Spinal cord (tissue), 10 donors: Measurements from ENCODE around the gene MATN3. TPM values are rescaled to one million over a fixed set of nuclear protein-coding genes. Genes with fewer than 3 reads are reported as not detected.
A peak's percentile ranks its signal among the peaks of the same experiment; 100 is the strongest.

Experiments used
- DNase-seq, 6 donors: peaks; one replicate each; pipeline versions ENCODE4 v3.0.0 to v3.0.0-alpha.2; 2013 to 2015; ENCODE audit warnings: low spot score in 6 of 6, low read depth in 4 of 6
- H3K27ac ChIP-seq: one replicate; pipeline ENCODE4 v1.5.1; 2013; ENCODE audit warnings: low read depth, low read length, control low read depth
- H3K27me3 ChIP-seq: one replicate; pipeline ENCODE4 v1.6.1; 2013; ENCODE audit warnings: low read length; ENCODE audit not compliant: control insufficient read depth, insufficient read depth
- H3K36me3 ChIP-seq: one replicate; pipeline ENCODE4 v1.6.1; 2013; ENCODE audit warnings: low read length; ENCODE audit not compliant: control insufficient read depth, insufficient read depth
- H3K4me1 ChIP-seq: one replicate; pipeline ENCODE4 v1.6.1; 2013; ENCODE audit warnings: low read length; ENCODE audit not compliant: control insufficient read depth, insufficient read depth
- H3K4me3 ChIP-seq: one replicate; pipeline ENCODE4 v1.5.1; 2013; ENCODE audit warnings: low read depth, low read length, control low read depth
- H3K9me3 ChIP-seq: one replicate; pipeline ENCODE4 v1.6.1; 2013; ENCODE audit warnings: low read length; ENCODE audit not compliant: control insufficient read depth, insufficient read depth
- WGBS: methylation state at CpG from one replicate; pipeline ENCODE4 v1.1.5; 2013; ENCODE audit warnings: missing lambda C conversion rate; ENCODE audit not compliant: insufficient coverage; 5-methylcytosine and 5-hydroxymethylcytosine counted together
- polyA plus RNA-seq, 2 donors: library from polyadenylated mRNA; unstranded; fragments of 120-200 nt; gene quantifications; one replicate each; pipeline ENCODE4 v1.2.1, GENCODE V29; 2013; ENCODE audit not compliant: insufficient read length in 2 of 2
- total RNA-seq, 2 donors: library from RNA; depleted of rRNA in 1 of 2; stranded (reverse); fragments of 120-200 nt in 1 of 2; fragments of >200 nt in 1 of 2; gene quantifications; one replicate each; pipeline versions ENCODE4 v1.2.3 to v1.2.4, GENCODE V29; 2013 to 2014
- donor health status: healthy.

Gene MATN3
- total and polyA plus RNA-seq, 4 donors, result 3.5 to 4.6 (median 4.0) TPM

- 0% methylated on average over 4 of the region's 8 CpGs for WGBS
- peak in 1 of 6 donors; percentile 46 for DNase-seq
- Histone ChIP-seq H3K4me1 (no peaks in the 10 kb centered on the region), H3K27ac (no peak overlapping the region), H3K4me3 (peak overlapping the region; percentile 94), H3K27me3 (peaks cover 4% of the 10 kb centered on the region), H3K36me3 (no peaks in the 10 kb centered on the region), H3K9me3 (no peaks in the 10 kb centered on the region)
These were observed 23.2 kb downstream of the MATN3 start for GRCh38 chr2:19989342-19989666.

- H3K27ac ChIP-seq, result no peak overlapping the region
- H3K4me1 ChIP-seq, result no peaks in the 10 kb centered on the region
- H3K4me3 ChIP-seq, result no peak overlapping the region
- H3K27me3 ChIP-seq, result peaks cover 4% of the 10 kb centered on the region
- whole genome bisulfite sequencing, result 60% methylated on average over 1 of the region's 2 CpGs
- no peak for DNase-seq
- no peaks in the 10 kb centered on the region for H3K9me3 ChIP-seq
- no peaks in the 10 kb centered on the region for H3K36me3 ChIP-seq
These were observed 23.9 kb downstream of the MATN3 start for GRCh38 chr2:19988600-19988999.

DNA sequence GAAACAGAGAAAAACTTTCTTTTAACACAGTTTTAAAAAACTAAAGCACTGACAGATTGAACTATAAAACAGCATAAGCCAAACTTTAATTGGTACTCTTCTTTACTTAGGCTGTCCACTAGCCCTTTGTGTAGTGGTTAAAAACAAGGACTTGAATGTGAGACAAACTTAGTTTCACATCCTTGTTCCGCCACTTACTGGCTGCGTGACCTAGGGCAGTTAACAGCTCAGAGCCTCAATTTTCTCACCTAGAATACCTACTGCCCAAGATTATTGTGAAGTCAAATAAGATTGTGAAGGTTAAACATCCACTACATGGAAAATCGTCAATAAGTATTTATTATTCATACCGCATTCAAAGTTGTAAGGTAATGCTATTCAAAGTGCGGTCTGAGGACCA is 24.5 kb downstream of the MATN3 start:
- no peak overlapping the region for H3K4me3 ChIP-seq

DNA sequence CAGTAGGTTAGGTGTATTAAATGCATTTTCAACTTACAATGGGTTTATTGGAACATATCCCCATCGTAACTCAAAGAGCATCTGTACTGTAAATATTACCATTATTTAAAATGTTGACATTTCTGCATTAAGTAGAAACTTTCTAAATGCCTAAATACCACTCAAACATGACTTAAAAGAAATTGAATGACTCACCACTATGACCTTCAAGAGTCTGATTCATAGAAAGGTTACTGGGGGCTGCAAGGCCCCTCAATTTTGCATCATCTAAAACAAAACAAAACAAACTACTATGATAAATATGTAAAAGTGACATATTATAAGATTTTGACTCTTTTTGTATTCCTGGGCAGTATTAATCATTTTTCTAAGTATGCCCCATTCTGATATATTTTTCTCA is 30.2 kb downstream of the MATN3 start:
- H3K36me3 ChIP-seq, result peaks cover 4% of the 10 kb centered on the region
- no peak overlapping the region for H3K27ac ChIP-seq
- WGBS, result no CpG with 5 or more reads among the region's 1 CpG
- no peak for DNase-seq
- no peaks in the 10 kb centered on the region for H3K9me3 ChIP-seq
- H3K27me3 ChIP-seq, result no peaks in the 10 kb centered on the region
- no peak overlapping the region for H3K4me3 ChIP-seq
- H3K4me1 ChIP-seq, result no peaks in the 10 kb centered on the region

More for the DNA sequence above, 24.5 kb downstream of the MATN3 start:
- no peak for DNase-seq
- H3K27ac ChIP-seq, result no peak overlapping the region
- no peaks in the 10 kb centered on the region for H3K36me3 ChIP-seq
- no peaks in the 10 kb centered on the region for H3K4me1 ChIP-seq
- H3K9me3 ChIP-seq, result no peaks in the 10 kb centered on the region
- WGBS, result no CpG with 5 or more reads among the region's 5 CpGs
- H3K27me3 ChIP-seq, result peaks cover 4% of the 10 kb centered on the region

GRCh38 chr2:19979932-19980331 is 32.5 kb downstream of the MATN3 start:
- no CpG with 5 or more reads among the region's 1 CpG for WGBS
- H3K9me3 ChIP-seq, result no peaks in the 10 kb centered on the region
- H3K27me3 ChIP-seq, result no peaks in the 10 kb centered on the region
- H3K4me1 ChIP-seq, result no peaks in the 10 kb centered on the region
- no peak overlapping the region for H3K27ac ChIP-seq
- H3K4me3 ChIP-seq, result no peak overlapping the region
- peaks cover 9% of the 10 kb centered on the region for H3K36me3 ChIP-seq
- no peak for DNase-seq

- peak in 2 of 6 donors; percentile 4 to 31 for DNase-seq
- no peaks in the 10 kb centered on the region for H3K27me3 ChIP-seq
- H3K9me3 ChIP-seq, result no peaks in the 10 kb centered on the region
- H3K4me1 ChIP-seq, result no peaks in the 10 kb centered on the region
- H3K27ac ChIP-seq, result no peak overlapping the region
- WGBS, result 79% methylated on average over 5 of the region's 8 CpGs
- H3K4me3 ChIP-seq, result no peak overlapping the region
- peaks cover 20% of the 10 kb centered on the region for H3K36me3 ChIP-seq
These were observed 39.0 kb downstream of the MATN3 start for GRCh38 chr2:19973466-19973865.

- Histone ChIP-seq H3K27me3 (no peaks in the 10 kb centered on the region), H3K4me1 (no peaks in the 10 kb centered on the region), H3K27ac (no peak overlapping the region), H3K4me3 (no peak overlapping the region), H3K36me3 (peaks cover 12% of the 10 kb centered on the region), H3K9me3 (no peaks in the 10 kb centered on the region)
- WGBS, result 100% methylated on average over 2 of the region's 3 CpGs
- no peak for DNase-seq
These were observed 40.8 kb downstream of the MATN3 start for GRCh38 chr2:19971691-19972090.

DNA sequence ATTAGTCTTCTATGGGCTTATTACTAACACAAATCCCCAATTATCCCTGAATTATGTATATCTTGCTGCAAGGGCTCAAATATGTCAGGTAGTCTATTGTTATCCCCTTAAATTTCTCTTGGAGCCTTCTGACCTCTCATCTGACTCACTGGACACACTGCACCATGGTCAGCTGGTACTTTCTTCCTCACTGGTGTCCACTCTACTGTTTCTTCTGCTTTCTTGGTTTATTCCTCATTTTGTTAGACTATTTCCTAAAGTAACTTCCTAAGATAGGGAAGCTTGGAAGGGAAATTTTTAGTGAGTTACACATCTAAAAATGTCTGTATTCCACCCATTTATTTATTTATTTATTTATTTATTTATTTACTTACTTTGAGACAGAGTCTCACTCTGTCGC is 49.1 kb downstream of the MATN3 start:
- no CpG with 5 or more reads among the region's 1 CpG for WGBS
- H3K27ac ChIP-seq, result no peak overlapping the region
- no peaks in the 10 kb centered on the region for H3K4me1 ChIP-seq
- no peaks in the 10 kb centered on the region for H3K9me3 ChIP-seq
- DNase-seq, result no peak
- no peak overlapping the region for H3K4me3 ChIP-seq
- peaks cover 4% of the 10 kb centered on the region for H3K36me3 ChIP-seq
- no peaks in the 10 kb centered on the region for H3K27me3 ChIP-seq

- Histone ChIP-seq H3K36me3 (peaks cover 3% of the 10 kb centered on the region), H3K4me1 (no peaks in the 10 kb centered on the region), H3K27ac (no peak overlapping the region), H3K27me3 (no peaks in the 10 kb centered on the region), H3K4me3 (no peak overlapping the region), H3K9me3 (no peaks in the 10 kb centered on the region)
- WGBS, result no CpG with 5 or more reads among the region's 6 CpGs
- DNase-seq, result peak in 4 of 6 donors; percentile 39 to 90 (median 68)
These were observed 56.7 kb downstream of the MATN3 start for GRCh38 chr2:19955544-19956422.

- no peak overlapping the region for H3K4me3 ChIP-seq
- no peak overlapping the region for H3K27ac ChIP-seq
- no peaks in the 10 kb centered on the region for H3K4me1 ChIP-seq
- peaks cover 3% of the 10 kb centered on the region for H3K36me3 ChIP-seq
- H3K27me3 ChIP-seq, result no peaks in the 10 kb centered on the region
- no peaks in the 10 kb centered on the region for H3K9me3 ChIP-seq
- DNase-seq, result no peak
These were observed 63.4 kb downstream of the MATN3 start for GRCh38 chr2:19949071-19949470.
